CD4-positive, alpha-beta T cell treated with Interleukin-12 subunit alpha and Interleukin-12 subunit beta, for 1 hour (primary cell): Measurements from ENCODE around the gene LACRT.

ENCODE experiments used
- DNase-seq: peaks from one replicate; pipeline ENCODE4 v3.0.0-alpha.2; 2020

The LACRT gene

GRCh38 chr12:54598970-54599369, 35.7 kb downstream of the LACRT start:
- DNase-seq = no peak

- peak; percentile 48 for DNase-seq
Measured at GRCh38 chr12:54596526-54596946, 38.2 kb downstream of the LACRT start.

GRCh38 chr12:54595471-54595870, 39.2 kb downstream of the LACRT start:
- DNase-seq = no peak

DNA sequence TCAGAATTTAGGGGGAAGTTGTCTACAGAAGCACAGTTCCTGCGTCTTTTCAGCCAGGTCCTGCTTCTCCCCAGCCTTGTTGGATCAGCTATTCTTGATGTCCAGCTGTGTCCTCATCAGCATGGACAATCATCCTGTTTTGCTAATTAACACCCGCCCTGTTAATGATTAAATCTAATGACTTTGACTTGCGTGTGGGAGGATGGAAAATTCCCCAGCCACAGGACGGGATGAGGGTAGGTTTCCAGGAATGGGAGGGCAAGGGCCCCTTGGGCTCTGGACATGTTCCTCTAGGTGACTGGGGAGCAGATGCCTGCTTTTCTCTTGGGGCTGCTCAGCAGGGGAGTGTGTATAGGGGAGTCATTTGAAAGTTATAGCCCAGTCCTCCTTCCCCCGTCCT, 41.0 kb downstream of the LACRT start:
- no peak for DNase-seq

DNA sequence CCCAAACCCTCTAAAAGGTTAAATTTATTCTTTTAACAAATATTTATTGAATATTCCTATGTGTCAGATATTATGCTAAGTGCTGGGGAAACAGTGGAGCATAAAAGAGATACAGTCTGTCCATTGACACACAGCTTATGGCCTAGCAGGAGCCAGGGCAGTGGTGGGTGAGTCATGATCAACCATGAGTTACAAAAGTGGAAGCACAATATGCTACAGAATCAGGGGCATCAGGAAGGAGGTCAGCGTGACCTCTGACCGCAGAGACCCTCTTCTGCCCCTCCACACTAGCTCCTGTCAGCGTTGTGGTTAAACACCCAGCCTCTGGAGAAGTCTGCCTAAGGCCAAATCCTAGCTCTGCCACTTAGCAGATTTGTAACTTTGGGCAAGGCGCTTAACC, 41.6 kb downstream of the LACRT start:
- no peak for DNase-seq

- no peak for DNase-seq
Measured at GRCh38 chr12:54592316-54592715, 42.4 kb downstream of the LACRT start.

GRCh38 chr12:54590978-54591591, 43.6 kb downstream of the LACRT start:
- DNase-seq = no peak

DNA sequence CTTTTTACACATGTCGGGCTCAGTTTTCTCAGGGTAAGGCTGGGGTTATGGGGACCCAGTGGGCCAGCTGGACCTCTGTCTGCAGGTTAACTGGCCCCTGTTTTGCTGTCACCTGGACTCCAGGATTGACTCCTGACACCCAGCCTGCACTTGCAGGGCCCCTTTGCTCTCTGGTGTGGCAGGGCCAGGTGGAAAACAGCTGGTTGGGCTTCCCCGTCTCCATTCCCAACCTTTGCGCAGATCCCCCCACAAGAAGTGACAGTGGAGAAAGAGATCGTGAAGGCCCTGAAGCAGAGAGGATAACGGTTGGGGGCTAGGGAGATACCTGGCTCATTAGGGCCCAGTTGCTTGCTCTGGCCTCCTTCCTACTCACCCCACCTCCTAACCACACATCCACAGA, 44.7 kb downstream of the LACRT start:
- DNase-seq = no peak

DNA sequence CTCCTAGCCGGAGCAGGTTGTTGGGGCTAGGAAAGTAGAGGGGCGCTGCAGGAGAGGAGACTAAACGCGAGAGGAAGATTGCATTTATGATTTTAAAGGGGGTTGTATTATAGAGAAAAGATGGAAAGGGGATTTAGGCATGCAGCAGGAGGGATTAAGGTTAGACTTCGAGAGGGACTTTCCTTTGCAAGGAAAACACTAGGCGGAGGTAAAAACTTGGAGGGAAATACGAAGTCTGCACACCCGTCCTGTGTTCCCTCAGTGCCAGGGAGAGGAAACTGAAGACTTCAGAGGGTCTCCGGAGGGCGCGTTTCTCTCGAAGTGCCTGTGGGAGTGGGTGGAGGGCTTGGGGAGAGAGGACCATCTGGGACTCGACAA, 45.8 kb downstream of the LACRT start:
- no peak for DNase-seq

DNA sequence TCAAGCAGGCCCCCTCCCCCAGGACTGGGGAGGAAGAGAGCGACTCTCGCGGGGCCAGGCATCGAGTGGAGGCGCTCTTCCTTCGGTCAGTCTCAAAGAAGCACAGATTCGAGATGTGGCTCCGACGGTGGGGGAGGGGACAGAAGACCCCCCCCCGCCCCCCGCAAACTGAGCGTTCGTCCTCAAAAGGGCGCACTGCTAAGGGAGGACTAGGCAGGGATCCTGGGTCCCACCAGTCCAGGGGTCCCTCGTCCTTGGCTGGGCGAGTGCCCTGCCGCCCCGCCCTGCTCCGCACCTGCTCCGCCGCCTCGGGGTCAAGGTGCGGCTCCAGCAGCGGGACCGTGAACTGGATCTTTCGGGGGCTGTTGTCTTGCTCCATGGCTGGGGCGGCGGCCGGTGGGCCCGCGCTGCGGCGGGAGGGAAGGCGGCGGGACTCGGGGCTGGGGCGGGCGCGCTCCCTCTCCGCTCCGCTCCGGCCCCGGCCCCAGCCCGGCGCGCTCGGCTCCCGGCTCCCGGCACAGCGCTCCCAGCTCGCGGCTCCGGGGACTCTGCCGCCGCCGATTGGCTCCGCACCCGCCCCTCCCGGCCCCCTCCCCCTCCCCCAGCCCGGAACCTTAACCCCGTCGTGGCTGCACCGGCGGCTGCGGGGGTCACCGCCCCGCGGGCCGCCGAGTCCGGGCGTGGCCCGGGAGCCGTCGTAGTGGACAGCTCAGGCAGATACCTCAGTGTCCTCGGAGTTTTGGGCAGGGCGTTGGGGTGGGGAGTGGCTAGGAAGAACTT, 46.4 kb downstream of the LACRT start, which contains the start of gene PPP1R1A:
Gene PPP1R1A, minus strand, starts transcription at position 550 of the 780 bp plus-strand sequence. Its CDS starts 171 bp downstream, at position 379.
- DNase-seq = no peak

DNA sequence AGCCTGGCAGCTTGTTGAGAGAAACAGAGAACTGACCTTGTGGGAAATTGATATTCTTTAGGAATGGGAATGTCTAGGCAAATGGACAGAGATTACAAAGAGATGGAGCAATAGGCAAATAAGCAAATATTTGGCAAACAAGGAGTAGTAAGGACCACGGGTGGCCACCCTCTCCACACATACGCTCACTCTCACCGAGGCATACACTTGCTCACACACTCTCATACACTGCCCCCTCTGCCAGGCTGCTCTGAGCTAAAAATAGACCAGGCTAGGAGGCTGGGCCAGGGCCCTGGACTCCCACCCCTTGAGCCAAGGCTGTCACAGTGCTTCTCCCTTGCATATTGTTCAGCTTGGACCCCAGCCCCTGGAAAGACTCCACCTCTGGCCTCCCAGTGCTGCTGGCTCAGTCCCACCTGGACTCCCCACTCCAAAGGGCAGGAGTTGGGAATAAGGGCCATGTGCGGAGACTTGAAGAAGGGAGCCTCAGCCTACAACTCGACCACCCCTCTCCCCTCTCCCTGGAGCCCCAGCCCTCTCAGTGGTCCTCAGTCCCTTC, 47.3 kb downstream of the LACRT start:
- DNase-seq = no peak

- DNase-seq = no peak
Measured at GRCh38 chr12:54586620-54587019, 48.1 kb downstream of the LACRT start.

- DNase-seq = no peak
Measured at GRCh38 chr12:54585243-54585642, 49.5 kb downstream of the LACRT start.

GRCh38 chr12:54584128-54584527, 50.6 kb downstream of the LACRT start:
- DNase-seq = no peak

GRCh38 chr12:54583726-54584125, 51.0 kb downstream of the LACRT start:
- no peak for DNase-seq

DNA sequence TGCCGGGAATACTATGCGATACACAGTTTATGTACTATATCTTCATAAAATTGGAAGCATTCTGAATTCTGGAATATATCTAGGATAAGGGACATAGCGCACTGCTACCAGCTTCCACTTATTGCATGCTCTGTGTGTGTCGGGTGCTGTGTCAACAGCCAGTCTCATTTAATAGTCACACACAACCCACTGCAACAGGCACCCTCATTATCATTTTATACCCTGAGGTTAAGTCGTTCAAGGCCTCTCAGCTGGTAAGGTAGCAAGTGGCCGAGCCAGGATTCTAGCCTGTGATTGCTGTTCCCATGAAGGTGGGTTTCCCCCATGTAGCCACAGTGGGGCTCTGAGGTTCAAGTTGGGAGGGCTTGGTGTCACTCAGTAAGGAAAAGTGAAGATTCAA, 53.3 kb downstream of the LACRT start:
- DNase-seq = no peak
